Retina (tissue), 1 donor: Measurements from ENCODE around the gene LCLAT1.

Source experiments
- DNase-seq: peaks from one replicate; pipeline ENCODE4 v3.0.0-alpha.2; 2016

Gene LCLAT1

DNA sequence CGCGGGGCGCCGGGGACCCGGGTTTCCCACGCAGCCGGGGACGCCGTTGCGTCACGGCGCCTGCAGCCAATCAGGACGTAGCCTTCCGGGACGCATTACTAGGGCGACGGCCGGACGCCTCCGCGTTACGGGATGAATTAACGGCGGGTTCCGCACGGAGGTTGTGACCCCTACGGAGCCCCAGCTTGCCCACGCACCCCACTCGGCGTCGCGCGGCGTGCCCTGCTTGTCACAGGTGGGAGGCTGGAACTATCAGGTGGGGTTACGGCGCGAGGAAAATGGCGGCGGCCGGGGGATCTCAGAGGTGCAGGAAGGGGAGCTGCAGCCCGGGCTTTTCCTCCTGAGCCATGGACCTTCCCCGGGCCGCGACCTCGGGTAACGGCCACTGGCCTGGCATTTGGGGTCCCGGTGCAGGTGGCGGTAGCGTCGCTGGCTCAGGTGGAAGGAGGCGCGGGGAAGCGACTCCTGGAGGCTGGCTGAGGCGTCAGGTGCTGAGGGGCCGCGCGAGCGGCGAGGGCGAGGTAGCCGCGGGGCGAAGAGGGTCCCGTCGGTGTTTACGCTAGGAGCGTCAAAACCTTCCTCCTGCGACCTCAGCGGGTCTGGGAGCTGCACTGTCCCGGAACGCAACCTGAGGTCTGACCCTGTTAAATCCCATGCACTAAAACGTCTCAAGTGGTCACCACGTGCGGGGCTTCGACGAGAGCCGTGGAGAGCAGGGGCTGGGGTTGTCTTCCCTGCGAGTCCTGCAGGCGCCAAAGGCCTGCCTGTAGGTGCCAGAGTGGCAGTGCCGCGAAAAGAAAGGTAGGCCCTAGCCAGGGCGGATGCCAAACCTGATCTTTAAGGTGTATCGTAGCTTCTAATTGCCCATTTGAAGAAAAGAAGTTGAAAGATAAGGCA is at the start of gene LCLAT1:
TSS of gene LCLAT1 (plus strand) at position 98 of the 897 bp plus-strand sequence. CDS start 78,345 bp downstream, outside the sequence.
- peak; percentile 94 for DNase-seq

DNA sequence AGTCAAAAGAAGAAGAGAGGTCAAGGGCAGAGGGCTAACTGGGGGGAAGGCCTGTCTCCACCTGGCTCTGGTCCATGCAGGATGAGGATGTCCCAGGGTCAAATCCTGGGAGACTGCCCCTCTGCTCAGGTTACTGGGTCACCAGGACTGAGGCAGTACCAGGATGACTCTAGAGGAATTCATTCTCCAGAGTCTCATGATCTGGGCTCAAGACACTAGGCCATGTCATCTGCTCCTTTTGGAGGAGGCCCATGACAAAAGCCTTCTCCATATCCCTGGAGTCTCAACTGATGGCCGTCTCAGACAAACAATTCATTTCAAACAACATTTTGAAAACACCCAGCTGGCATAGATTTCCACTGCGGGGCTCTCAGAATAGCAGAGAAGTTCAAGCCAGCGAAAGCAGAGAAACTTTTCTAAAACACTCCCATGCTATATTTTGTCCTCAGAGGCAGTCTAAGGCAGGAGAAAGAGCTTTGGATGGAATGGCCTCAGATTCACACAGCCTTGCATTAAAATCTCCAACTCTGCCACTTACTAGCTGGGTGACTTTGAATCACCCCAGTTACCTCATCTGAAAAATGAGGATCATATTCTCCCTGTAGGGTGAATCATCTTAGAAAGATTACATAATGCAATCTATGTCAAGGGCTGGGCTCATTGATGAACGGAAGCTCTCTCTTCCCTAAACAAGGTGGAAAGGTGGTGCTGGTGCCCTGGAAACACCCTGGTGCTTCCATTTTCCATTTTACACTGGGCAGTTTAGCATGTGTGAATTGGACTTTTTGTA is 48.8 kb upstream of the LCLAT1 start:
- no peak for DNase-seq

DNA sequence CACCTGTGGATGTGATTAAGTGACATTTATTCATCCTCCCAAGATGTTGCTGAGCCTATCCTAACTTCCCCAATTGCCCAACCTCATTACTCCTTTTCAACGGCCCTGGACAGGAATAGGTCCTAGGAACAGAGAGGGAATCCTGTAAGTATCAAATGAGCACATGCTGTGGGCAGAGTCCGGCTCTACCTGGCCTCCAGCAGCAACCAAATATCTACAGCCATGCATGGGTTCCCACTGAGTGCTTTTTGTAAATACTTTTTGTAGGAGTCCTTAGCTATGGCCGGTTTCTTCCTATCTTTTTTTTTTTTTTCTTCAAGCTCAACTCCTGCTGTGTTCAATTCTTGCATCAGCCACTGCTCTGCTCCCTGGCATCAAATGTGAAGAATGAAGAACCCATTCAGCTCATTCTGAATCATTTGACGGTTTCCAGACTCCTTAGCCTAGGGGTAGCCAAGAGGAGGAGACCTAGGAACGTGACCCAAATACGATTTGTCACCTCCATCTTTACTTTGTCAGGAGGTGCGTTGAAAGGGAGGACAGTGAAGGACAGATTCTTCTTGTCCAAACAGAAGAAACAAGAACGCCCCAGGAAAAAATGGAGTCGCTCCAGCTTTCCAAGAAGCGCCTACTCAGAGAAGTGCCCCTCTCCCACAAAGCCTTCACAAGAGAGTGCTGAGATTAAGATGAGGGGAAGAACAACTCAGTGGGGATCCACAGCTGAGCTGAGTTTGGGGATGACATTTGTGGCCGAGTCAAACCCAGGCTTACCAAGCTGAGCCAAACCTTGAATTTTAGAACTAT is 46.7 kb upstream of the LCLAT1 start:
- DNase-seq = no peak

DNA sequence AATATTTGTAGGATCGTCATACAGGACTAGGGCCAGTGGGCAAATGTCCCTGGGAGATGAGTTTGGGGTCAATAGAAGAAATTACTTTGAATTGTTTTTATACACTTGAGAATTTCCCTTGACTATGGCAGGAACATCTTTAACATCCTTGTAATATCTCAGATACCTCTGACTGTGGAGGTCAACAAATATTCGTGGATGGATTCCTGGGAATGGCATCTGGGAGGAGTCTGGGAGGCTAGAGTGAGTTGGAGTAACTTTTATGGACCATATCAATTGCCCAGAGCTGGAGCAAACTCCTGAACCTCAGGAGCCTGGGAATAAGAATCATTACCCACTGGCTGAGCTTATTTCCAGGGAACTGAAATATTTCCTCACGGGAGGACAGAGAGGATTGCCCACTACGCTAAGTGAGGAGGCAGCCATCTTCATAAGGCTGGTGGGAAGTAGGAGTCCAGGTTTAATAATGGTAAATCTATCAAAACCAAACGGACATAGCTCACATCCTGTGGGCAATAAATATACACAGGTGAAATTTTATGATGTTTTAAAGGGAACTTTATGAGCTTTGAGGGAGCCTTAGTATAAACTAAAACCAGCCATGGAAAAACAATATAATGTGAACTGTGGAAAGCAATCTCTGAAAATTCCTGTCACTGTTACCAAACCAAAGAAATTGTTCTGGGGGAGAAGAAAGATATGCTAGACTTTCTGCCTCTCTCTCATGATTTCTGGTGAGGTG is 44.4 kb upstream of the LCLAT1 start:
- no peak for DNase-seq

DNA sequence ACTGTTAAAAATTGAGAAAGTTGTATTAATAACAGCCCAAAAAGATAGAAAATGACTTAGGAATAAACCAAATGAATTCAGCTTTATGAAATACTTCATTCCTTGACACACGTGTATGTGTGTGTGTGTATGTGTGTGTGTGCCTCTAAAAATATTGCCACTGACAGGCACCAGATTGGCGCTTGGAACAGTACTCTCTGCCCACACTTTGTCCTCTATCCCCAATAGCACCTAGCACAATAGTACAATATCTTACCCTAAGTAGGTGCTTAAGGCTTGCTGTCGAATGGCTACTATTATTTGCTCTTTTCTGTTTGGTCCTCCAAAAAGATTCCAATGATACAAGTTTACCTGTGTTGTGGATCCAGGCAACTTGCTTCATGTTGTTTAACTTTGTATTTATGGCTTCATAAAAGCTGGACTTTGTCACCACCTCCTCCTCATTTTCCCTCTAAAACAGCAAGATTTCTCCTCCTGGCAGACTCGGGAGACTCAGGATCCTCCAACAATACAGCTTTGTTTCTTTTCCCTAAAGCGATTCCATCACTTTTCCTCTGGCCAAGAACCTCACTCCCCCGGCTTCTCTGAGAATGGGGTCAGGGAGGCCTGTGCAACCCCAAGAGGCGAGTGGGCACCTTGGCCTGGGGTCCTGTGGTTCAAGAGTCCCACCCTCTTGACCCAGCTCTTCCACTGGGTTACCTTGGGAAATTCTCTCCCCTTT is 43.3 kb upstream of the LCLAT1 start:
- no peak for DNase-seq

- DNase-seq = no peak
Observed at GRCh38 chr2:30404319-30405259, 42.5 kb upstream of the LCLAT1 start.

DNA sequence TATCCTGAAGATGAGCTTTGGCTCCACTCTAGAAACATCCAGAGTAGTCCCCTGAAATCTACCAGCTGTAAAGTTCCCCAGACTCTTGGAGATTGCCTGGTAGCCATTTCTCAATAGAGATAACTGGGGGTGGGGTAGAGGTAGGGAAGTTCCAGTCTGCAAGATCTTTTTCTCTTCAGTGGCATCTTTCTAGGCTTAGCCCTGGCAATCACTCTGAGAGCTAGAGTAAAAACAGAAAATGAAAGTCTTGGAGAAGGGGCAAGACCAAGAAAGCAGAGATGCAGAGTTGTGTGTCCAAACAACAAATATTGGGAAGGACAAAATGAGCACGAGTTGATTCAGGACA is 41.8 kb upstream of the LCLAT1 start:
- no peak for DNase-seq

- DNase-seq = no peak
Observed at GRCh38 chr2:30406853-30407252, 40.2 kb upstream of the LCLAT1 start.

DNA sequence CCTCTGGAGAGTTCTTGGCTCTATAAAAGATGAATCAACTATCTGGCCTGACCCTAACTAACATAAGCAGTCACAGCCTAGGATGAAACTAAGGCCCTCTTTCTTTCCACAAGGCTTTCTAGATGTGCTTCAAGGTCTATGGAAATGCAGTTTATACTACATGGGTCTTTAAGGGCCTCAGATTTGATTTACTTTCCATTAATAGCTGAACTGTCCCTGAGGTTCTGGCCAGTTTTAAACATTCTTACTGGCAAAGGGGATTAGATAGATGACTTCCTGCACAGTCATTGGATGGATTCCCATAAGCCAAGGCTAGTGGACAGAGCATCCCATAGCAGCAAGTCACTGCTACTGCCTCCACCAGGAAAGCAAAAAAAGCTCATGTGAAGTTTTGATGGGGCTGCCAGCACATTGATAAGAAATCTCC is 38.1 kb upstream of the LCLAT1 start:
- no peak for DNase-seq

GRCh38 chr2:30410217-30410616 is 36.8 kb upstream of the LCLAT1 start:
- DNase-seq = no peak

DNA sequence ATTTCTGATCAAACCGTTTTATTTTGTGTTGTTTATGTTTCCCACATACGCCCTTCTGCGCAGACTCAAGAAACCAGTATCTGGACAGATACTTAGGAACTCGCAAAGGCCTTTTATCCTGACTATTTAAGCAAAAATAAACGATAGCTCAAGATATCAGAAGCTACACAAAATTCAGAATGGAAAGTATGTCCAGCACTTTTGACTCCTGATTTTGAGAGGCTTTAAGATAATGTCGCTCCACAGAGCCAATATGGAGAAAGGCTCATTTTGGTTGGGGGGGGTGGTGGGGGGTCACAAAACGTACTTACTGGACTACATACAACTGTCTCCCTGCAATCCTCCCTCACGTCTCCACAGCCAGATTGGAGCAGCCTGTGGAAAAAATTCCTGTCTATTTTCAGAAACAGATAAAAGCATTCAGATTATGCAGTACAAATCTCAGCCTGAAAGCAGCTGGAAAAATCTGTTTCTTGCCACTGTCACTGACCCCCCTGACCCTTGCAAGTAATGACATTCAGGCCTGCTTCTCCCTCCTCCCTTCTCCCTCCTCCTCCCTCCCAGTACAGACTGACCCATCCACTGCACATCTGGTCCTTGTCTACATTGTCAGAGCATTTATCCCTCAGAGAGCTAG is 34.9 kb upstream of the LCLAT1 start:
- no peak for DNase-seq

GRCh38 chr2:30412684-30413570 is 34.1 kb upstream of the LCLAT1 start:
- DNase-seq = no peak

DNA sequence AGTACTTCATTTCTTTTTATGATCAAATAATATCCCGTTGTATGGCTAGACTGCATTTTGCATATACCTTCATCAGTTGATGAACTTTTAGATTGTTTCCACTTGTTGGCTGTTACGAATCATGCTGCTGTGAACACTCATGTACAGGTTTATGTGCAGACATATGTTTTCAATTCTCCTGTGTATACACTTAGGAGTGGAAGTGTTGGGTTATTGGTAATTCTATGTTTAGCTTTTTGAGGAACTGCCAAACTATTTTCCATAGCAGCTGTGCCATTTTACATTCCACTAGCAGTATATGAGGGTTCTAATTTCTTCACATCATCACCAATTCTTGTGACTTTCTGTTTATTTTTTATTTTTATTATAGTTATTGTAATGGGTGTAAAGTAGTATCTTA is 32.1 kb upstream of the LCLAT1 start:
- DNase-seq = no peak

GRCh38 chr2:30417253-30417652 is 29.8 kb upstream of the LCLAT1 start:
- DNase-seq = no peak

DNA sequence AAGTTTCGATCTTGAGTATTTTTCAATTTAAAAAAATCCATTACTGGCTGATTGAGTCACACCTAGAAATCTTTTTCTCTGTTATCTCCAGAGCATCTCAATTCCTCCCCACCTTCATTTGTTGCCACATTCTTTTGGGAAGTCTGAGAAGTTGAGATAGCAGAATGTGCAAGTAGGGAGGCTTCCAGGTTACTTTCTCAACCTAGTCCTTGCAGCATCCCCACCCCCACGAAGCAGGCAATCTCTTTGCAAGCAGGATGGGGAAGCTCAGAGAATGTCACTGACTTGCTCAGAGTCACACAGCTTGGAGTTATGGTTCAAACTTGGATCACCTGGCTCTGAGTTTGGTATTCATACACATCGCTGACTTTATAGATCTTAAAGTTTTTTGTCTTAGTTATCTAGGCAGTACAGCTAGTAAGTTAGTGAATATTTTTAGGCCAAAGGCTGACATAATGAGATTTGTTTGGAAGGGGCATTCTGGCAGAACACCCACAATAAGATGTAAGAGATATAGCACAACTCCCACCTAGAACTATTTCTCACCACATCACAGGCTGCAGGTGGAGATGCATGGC is 25.9 kb upstream of the LCLAT1 start:
- DNase-seq = no peak

DNA sequence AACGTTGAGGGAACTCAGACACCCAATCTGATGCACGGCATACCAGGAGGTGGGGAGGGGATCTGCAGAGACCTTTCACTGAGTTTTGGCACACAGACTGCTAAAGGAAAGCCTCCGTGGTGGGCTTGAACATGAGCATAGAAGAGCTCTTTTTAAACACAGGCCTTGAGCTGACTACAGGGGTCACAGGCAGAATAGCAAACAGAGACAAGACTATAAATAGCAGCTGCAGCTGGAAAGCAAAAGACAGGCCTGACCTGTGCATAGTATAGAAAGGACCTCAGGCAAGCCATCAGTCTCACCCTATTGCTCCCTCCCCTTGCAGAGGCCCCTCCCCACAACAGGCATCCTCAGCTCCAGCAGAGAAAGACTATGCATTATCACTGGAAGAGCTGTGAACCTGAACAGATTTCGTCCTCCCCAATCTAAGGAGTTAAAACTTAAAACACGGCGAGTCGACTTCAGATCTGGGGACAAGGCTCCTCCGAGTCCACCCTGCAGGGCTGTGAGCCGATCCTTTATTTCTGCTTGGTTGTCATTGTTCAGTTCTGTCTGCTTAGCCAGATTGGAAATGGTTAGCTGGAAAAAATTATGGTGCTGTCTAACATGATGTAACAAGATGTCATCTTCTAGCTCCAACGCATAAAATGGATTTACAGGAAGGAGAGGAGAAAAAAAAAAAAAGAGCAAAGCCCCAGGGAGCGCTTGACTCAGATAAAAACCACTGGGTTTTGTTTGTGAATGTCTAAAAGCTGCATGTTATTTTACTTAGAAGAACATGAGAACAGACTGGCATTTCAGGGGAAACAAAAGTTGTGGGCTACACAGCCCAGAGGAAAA is 25.2 kb upstream of the LCLAT1 start:
- peak; percentile 46 for DNase-seq

DNA sequence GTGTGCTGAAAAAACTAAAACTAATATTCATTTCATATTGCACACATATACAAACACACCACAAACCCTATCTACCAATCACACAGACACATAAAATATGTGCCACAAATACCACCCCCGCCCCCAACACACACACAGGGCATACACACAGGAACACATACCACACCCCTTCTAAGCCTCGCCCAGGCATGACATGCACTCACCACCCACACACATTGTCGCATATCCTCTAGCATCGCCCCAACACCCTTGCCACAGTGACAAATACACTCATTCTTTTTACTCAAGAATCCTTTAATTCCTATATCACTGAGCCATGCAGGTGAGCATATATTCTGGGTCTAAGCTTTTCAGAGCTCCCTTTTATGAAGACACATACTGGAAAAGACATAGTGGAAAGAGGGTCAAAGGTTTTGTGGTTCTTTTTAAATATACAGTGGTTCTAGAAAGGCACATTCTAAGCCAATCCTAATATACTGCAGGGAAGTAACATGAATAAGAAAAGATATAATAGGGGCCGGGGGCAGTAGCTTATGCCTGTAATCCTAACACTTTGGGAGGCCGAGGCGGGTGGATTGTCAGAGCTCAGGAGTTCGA is 24.5 kb upstream of the LCLAT1 start:
- no peak for DNase-seq
